GM19463 (cell line): ENCODE results near the gene TIMM50.
"Not testable (repeated sequence)": the region's sequence is repeated elsewhere in the genome, so short reads cannot be mapped to it uniquely, and the experiment has no call there.

Source experiments
- ATAC-seq: cut with Tn5 transposase; IDR thresholded peaks from one replicate; pipeline ENCODE4 v1.9.1; 2021; ENCODE audit warnings: mild to moderate bottlenecking, moderate library complexity; ENCODE audit not compliant: unreplicated experiment

Gene TIMM50

DNA sequence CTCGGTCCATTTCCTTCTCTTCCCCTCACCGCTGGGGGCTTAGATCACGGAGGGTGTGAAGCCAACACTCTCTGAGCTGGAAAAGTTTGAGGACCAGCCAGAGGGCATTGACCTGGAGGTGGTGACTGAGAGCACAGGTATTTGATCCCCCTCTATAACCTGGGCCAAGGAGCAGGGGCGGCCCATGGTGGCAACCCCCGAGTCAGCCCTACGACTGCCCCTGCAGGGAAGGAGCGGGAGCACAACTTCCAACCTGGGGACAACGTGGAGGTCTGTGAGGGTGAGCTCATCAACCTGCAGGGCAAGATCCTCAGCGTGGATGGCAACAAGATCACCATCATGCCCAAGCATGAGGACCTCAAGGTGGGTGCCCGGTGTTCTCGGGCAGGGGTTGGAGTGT, 11.6 kb upstream of the TIMM50 start:
- ATAC-seq: no peak

DNA sequence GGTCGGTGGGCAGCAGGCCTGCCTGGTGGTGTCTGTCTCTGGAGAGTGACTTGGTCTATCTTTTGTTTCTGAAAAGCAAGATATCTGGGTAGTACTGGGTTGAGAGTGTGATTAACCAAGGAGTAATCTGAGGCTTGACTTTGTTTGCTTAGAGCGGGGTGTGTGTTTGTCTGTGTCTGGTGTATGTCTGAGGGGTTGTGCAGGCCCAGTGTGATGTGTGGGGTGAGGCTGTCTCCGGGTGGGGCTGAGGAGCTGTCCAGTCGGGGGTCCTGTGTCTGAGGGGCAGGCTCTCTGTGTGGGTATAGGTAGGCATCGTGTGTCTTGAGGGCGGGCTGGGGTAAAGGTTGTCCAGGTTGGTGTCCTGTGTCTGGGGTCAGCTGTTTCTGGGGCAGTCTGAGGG, 11.1 kb upstream of the TIMM50 start:
- ATAC-seq: no peak

DNA sequence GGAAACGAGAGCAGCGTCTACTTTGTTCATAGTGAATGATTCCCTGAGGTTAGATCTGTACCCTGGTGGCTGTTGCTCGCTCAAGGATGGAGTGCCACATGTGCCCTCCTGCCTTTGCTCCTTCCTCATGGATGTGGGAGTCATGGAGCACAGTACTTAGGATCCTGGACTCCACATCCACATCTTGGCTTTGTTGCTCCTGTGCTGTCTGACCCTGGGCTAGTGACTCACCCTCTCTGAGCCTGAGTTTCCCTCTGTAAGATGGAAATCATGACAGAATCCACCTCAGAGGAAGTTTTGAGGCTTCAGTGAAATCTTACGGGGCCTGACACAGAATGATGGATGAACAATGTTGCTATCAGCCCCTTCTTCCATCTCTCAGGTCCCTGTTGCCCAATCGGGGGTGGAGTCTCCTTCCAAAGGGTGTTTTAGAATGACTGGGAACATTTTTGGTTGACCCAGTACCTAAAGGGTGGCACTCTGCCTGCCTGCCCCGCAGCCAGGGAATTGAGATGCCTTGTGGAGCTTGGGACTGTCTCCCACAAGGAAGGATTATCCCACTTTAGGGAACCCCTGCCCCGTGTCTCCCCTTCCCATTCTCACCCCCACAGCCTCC, 9.8 kb upstream of the TIMM50 start:
- no peak for ATAC-seq

DNA sequence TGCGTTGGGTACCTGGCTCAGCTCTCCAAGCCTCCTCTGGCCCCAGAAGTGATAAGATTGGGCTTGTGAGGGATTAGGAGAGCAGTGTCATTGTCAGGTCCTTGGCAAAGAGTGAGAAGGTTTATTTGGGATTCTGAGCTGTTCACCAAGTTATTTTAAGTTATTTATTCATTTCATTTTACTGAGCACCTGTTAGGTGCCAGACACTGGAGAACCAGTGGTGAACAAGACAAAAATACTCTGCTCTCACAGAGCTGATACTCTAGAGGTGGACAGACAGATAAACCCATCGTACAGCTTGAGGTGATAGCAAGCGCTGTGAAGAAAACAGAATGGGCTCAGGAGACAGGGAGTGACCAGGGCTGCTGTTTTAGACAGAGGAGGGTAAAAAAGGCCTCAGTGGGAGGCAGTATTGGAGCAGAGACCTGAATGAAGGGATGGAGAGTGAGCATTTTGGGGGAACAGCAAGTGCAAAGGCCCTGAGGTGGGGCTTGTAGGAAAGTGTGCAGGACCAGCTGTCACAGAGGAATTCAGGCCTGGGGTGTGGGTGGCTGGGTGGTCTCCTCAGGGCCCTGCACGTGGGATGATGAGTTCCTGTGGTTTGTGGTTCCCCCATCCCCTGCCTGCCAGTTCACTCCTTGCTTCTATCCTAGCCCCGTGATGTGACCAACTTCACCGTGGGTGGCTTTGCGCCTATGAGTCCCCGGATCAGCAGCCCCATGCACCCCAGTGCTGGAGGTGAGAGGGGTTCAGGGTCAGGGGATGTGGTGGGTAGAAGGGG, 8.7 kb upstream of the TIMM50 start:
- ATAC-seq: no peak

DNA sequence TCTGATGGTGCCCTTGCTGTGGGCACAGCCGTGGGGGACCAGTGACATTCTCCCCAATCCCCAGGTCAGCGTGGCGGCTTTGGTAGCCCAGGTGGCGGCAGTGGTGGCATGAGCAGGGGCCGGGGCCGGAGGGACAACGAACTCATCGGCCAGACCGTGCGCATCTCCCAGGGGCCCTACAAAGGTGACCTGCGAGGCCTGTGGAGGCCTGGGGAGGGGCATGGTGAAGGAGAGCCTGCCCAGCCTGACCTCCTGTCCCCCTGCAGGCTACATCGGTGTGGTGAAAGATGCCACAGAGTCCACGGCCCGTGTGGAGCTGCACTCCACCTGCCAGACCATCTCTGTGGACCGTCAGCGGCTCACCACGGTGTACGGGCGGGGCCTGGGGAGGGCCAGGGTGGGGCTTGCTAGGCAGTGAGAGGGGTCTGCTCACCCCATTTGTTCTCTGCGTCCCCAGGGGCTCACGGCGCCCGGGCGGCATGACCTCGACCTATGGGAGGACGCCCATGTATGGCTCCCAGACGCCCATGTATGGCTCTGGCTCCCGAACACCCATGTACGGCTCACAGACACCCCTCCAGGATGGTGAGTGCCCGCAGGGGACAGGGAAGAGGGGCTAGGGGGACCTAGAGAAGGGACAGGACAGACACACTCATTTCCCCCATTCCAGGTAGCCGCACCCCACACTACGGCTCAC, 7.7 kb upstream of the TIMM50 start:
- ATAC-seq: no peak

DNA sequence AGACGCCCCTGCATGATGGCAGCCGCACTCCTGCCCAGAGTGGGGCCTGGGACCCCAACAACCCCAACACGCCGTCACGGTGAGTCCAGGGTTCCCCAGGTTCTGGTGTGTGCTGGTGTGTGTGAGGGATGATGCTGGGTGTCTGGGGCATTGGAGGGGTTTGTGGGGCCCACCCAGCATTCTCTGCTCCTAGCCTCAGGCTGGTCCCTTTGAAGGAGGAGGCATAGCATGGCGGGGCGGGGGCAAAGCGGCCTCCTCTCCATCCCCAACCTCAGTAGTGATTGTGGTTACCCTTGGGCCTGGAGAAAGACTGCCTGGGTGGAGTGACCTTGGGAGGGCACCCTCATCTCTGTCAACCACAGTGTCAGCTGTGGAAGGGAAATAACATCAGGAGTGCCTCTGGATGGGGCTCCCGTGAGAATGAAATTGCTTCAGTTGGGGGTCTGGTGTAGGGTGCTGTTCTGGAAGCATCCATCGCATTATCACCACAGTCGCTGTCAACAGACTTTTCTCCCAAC, 7.1 kb upstream of the TIMM50 start:
- ATAC-seq: no peak

DNA sequence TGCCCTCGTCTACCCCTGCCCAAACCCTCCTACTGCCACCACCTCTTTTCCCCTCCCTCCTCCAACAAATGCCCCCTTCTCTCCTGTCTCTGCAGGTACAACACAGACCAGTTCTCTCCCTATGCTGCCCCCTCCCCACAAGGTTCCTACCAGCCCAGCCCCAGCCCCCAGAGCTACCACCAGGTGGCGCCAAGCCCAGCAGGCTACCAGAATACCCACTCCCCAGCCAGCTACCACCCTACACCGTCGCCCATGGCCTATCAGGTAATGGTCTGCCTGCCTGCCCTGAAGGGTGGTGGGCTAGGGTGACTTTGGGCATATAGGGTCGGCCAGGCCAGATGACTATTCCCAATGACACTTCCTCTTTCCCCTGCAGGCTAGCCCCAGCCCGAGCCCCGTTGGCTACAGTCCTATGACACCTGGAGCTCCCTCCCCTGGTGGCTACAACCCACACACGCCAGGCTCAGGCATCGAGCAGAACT, 6.5 kb upstream of the TIMM50 start:
- ATAC-seq: no peak

DNA sequence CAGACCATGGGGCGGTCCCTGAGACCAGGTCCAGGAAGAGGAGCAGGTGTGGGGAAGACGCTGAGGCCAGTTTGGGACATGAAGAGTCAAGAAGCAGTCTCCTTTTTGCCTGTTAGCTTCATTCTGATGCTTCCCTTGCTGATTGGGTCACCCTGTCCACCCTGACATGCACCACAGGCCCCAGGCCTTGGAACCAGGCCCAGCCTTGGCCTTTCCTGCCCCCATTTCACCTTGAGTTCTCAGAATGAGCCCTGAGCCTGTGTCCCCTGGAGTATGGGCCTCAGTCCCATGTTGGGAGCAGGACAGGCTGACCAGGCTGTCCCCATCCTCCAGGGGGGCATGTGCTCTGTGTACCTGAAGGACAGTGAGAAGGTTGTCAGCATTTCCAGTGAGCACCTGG, 4.9 kb upstream of the TIMM50 start:
- ATAC-seq: no peak

GRCh38 chr19:39479319-39479801, 1.3 kb upstream of the TIMM50 start:
- ATAC-seq: not testable (repeated sequence)

DNA sequence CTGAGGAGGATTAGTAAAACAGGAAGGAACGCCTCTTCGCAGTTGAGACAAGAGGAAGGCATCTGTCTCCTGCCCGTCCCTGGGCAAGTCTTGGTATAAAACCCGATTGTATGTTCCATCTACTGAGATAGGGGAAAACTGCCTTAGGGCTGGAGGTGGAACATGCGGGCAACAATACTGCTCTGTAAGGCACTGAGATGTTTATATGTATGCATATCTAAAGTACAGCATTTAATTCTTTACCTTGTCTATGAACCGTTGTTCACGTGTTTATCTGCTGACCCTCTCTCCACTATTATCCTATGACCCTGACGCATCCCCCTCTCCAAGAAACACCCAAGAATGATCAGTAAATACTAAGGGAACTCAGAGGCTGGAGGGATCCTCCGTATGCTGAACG, 722 bp upstream of the TIMM50 start:
- ATAC-seq: no peak

DNA sequence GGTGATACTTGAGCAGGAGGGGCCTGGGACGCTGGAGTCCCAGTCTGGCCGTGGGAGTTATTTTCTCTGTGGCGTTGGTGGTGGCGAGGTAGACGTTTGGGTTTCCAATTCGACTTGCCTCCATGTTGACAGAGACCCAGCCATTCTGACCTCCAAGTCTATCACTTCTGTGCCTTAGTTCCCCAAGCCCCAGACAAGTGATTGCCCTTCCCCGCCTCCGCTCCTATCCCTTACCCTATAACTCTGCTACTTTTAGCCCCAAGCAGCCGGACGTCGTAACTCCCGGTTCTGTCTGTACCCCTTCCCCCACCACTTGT, 549 bp downstream of the TIMM50 start:
- ATAC-seq: no peak

DNA sequence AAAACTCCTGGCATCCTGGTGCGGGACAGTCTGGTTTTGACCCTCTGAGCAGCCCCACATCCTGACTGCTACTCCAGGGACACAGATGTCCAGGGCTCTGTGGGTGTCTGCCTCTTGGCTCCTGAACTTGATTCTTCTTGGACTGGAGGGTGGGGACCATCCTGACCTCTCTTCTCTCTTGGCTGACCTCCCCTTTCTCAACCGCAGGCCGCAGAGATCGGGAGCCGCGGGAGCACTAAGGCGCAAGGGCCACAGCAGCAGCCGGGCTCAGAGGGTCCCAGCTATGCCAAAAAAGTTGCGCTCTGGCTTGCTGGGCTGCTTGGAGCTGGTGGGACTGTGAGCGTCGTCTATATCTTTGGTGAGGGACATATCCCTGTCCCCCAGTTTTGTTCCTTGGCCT, 1.0 kb downstream of the TIMM50 start:
- no peak for ATAC-seq

DNA sequence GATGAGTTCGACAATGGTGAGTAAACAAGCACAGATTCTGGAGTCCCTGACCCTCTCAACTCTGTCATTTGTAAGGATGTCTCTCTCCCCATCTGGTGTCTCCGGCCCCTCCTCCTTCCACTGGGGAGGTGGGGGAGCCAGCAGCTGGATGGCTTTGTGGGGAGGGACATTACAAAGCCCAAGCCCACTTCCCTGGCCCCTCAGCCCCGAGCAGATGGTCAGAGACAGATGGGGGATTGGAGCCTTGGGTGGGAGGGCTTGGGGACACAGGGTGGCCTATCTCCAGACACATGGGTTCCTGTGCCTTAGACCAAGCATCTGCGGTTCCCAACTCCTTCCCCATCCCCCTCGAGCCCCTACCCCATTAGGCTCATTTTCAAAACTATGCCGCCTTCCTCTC, 2.5 kb downstream of the TIMM50 start:
- ATAC-seq: no peak

DNA sequence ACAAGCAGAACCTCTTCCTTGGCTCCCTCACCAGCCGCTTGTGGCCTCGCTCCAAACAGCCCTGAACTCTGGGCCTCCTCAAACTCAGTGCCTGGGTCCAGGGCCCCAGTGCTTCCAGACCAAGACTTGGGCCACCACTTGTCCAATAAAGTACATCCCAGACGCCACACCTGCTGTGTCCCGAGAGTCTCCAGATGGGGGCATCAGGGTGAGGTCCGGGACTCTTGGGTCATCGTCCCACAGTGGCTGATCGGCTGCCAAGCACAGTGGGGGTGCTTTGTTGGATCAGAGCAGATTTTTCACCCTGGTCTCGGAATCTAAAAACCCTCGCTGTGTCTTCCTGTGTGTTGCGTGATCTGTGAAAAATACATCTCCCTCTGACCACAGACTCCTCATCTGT, 9.1 kb downstream of the TIMM50 start:
- ATAC-seq: no peak

GRCh38 chr19:39492225-39492624, 11.6 kb downstream of the TIMM50 start:
- no peak for ATAC-seq

DNA sequence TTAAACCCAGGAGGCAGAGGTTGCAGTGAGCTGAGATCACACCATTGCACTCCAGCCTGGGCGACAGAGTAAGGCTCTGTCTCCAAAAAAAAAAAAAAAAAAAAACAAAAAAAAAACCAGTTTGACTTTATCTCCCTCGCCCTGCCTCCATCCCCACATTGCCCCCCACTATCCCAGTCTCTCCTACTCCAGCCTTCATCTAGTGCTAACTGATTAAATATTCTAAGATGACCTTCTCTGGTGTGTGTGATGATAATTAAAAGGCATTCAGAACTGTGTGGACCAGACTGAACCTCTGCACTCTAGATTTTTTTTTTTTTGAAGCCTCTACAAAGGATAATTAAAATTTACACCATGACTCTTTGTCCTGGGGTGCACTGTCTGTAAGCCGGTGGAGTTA, 12.2 kb downstream of the TIMM50 start:
- ATAC-seq: no peak

DNA sequence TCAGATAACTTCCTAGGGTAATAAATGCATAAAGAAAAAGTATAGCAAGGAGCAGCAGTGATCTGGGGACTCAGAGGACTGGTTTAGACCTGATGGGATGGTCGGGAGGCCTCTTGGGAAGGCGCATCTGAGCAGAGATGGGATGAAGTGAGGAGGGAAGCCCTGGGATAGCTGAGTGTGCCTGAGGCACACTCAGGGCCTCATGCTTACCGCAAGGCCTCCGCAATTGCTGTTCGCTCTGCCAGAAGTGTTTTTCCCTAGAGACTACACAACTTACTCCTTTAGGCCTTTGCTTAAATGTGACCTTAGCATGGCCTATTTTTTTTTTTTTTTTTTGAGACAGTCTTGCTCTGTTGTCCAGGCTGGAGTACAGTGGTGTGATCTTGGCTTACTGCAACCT, 14.0 kb downstream of the TIMM50 start:
- no peak for ATAC-seq

- ATAC-seq: no peak
These were observed 15.4 kb downstream of the TIMM50 start for GRCh38 chr19:39496063-39496462.

GRCh38 chr19:39497701-39497995, 17.0 kb downstream of the TIMM50 start:
- no peak for ATAC-seq

DNA sequence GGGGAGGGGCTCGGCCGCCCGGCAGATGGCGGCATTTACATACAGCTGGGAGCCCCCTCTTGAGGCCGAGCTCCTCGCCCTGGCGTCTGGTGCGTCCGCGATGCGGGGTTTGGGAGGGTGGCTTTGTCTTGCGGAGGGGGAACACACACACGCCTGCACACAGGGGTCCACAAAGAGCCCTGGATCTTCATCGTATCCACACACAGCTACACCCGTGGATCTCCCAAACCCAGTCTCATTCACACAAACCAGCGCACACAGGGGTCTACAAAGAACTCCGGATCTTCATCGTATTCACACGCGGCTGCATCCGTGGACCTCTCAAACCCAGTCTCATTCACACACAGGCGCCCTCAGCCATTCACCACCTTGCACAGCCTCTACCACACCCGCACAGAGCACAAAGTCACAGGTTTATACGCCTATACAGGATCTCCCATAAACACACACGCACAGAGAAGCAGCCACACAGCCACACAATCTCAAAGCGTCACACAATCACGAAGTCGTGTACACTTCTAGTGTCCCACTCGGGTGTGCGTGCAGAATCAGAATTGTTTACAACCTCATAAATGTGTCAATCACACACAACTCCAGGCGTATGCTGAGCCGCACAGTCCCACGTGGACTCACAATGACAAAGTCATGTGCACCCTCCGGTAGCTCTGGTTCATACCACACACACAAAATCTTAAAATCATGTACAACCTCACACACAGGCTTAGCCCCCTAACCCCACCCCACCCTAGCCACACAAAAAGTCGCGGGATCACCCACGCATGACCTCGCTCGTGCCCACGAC, 17.6 kb downstream of the TIMM50 start:
- ATAC-seq: no peak
